ENCODE results near the gene P2RY12.
A peak's percentile ranks its signal among the peaks of the same experiment; 100 is the strongest.

The P2RY12 gene

DNA sequence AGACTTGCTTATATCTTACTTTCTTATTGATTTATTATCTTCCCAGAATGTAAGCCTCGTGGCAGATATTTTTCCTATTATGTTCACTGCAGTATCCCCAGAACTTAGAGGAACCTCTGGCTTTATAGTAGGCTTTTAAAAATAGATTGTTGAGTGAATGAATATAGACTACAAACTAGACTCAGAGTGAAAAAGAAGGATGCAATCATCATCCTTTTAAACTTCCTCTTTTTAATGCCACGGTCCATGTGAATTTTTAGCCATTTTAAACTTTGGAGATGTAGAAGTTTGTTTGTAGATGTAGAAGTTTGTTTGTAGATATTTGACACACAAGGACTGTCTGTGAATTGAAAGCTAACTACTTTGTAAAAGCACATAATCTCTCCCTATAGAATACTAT lies 7.2 kb upstream of the P2RY12 start:
- H3K36me3 Mint-ChIP-seq (ENCODE audit: low read depth): peaks cover 40% of the 10 kb centered on the region
- H3K4me3 Mint-ChIP-seq: no peak overlapping the region
- TF ChIP-seq CTCF (IDR thresholded peaks at IDR 0.05; ENCODE audit: unreplicated experiment in 3 of 3): no peak
- H3K27ac Mint-ChIP-seq: no peak overlapping the region
- H3K9me3 Mint-ChIP-seq: no peaks in the 10 kb centered on the region
- H3K4me1 Mint-ChIP-seq: no peaks in the 10 kb centered on the region
- H3K27me3 Mint-ChIP-seq (ENCODE audit: low read depth): no peaks in the 10 kb centered on the region

DNA sequence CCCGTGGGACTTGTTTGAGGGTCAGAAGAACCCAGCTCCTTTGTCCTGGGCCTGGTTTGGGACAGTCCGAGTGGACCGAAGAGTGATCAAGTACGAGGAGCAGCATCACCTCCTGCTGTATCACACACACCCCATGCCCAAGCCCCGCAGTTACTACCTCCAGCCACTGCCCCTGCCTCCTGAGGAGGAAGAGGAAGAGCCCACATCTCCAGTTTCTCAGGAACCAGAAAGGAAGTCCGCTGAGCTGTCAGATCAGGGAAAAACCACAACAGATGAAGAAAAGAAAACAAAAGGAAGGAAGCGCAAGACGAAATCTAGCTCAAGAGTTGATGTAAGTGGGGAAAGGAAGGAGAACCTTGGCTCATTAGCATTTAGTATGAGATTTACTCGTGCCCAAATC lies 3.3 kb upstream of the P2RY12 start:
- Mint-ChIP-seq H3K9me3 (no peaks in the 10 kb centered on the region), H3K36me3 (ENCODE audit: low read depth) (peaks cover 20% of the 10 kb centered on the region), H3K4me3 (no peak overlapping the region), H3K27me3 (ENCODE audit: low read depth) (no peaks in the 10 kb centered on the region), H3K4me1 (no peaks in the 10 kb centered on the region), H3K27ac (no peak overlapping the region)
- no peak for TF ChIP-seq CTCF (IDR thresholded peaks at IDR 0.05; ENCODE audit: unreplicated experiment in 3 of 3)

DNA sequence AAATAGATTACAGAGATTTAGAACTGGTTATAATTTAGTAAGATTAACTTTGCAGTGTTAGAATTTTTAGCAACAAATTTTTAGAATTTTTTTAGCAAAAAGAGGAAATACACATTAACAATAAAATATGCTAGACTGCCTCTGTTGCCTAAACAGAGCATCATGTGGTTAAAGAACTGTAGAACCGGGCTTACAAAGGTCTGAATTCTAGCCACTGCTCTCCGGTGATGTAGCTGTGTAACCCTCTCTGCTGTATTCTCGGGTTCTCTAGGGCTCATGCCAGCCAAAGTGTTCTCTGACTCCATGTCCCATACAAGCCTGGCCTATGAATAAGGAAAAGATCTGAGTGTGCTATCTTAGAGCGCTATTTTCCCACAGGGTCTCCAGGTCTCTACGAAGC lies 2.9 kb upstream of the P2RY12 start:
- Mint-ChIP-seq H3K36me3 (ENCODE audit: low read depth) (peaks cover 20% of the 10 kb centered on the region), H3K9me3 (no peaks in the 10 kb centered on the region), H3K27me3 (ENCODE audit: low read depth) (no peaks in the 10 kb centered on the region), H3K4me1 (no peaks in the 10 kb centered on the region), H3K27ac (no peak overlapping the region), H3K4me3 (no peak overlapping the region)
- TF ChIP-seq CTCF (IDR thresholded peaks at IDR 0.05; ENCODE audit: unreplicated experiment in 3 of 3): no peak

DNA sequence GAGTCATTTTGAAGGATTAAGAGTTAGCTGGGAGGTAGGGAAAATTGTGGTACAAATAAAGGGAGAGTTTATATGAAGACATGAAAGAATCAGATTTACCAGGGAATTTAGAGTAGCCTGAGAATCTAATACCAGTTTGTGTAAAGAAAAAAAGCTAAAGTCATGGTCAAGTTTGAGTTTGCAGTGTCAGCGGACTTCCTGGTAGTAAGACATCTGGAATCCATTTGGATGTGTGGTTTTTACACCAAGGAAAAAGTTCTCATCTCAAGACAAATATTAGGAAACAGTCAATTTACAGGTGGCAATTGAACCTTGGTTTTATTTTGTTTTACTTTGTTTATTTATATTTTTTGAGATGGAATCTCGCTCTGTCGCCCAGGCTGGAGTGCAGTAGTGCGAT lies 1.5 kb upstream of the P2RY12 start:
- Mint-ChIP-seq H3K4me3 (no peak overlapping the region), H3K4me1 (no peaks in the 10 kb centered on the region), H3K27me3 (ENCODE audit: low read depth) (no peaks in the 10 kb centered on the region), H3K27ac (no peak overlapping the region), H3K36me3 (ENCODE audit: low read depth) (peaks cover 21% of the 10 kb centered on the region), H3K9me3 (no peaks in the 10 kb centered on the region)
- no peak for TF ChIP-seq CTCF (IDR thresholded peaks at IDR 0.05; ENCODE audit: unreplicated experiment in 3 of 3)

- peaks cover 14% of the 10 kb centered on the region for H3K36me3 Mint-ChIP-seq (ENCODE audit: low read depth)
- no peaks in the 10 kb centered on the region for H3K27me3 Mint-ChIP-seq (ENCODE audit: low read depth)
- H3K27ac Mint-ChIP-seq: no peak overlapping the region
- H3K9me3 Mint-ChIP-seq: no peaks in the 10 kb centered on the region
- H3K4me1 Mint-ChIP-seq: no peaks in the 10 kb centered on the region
- H3K4me3 Mint-ChIP-seq: no peak overlapping the region
- TF ChIP-seq CTCF (IDR thresholded peaks at IDR 0.05; ENCODE audit: unreplicated experiment in 3 of 3): no peak
Observed at GRCh38 chr3:151383956-151384355, 597 bp downstream of the P2RY12 start.

GRCh38 chr3:151383111-151383510 lies 1.4 kb downstream of the P2RY12 start:
- Mint-ChIP-seq H3K4me1 (no peaks in the 10 kb centered on the region), H3K27ac (peak overlapping the region in 1 of 3 experiments; percentile 24), H3K9me3 (no peaks in the 10 kb centered on the region), H3K27me3 (ENCODE audit: low read depth) (no peaks in the 10 kb centered on the region), H3K36me3 (ENCODE audit: low read depth) (peaks cover 14% of the 10 kb centered on the region), H3K4me3 (no peak overlapping the region)
- TF ChIP-seq CTCF (IDR thresholded peaks at IDR 0.05; ENCODE audit: unreplicated experiment in 3 of 3): no peak
